NCI-H345 treated with DMSO at 0.1 percent for 48 hours (cell line): Measurements from ENCODE around the gene SPRYD4.
"Not testable (repeated sequence)": the region's sequence is repeated elsewhere in the genome, so short reads cannot be mapped to it uniquely, and the experiment has no call there.

ENCODE experiments used
- DNase-seq: peaks from one replicate; lab custom pipeline; 2025; ENCODE audit not compliant: unreplicated experiment; lab: John Stamatoyannopoulos, UW

SPRYD4 gene

GRCh38 chr12:56468216-56469006 is at the start of gene SPRYD4:
SPRYD4 (plus strand) TSS chr12:56468578; CDS start chr12:56468592, 14 bp downstream.
- peak; percentile 74 for DNase-seq

GRCh38 chr12:56420411-56420810 is 48.0 kb upstream of the SPRYD4 start:
- no peak for DNase-seq

- DNase-seq = no peak
These were observed 43.2 kb upstream of the SPRYD4 start for GRCh38 chr12:56425193-56425592.

- DNase-seq = no peak
These were observed 42.4 kb upstream of the SPRYD4 start for GRCh38 chr12:56425940-56426438.

GRCh38 chr12:56431288-56431687 is 37.1 kb upstream of the SPRYD4 start:
- DNase-seq = no peak

- no peak for DNase-seq
These were observed 36.5 kb upstream of the SPRYD4 start for GRCh38 chr12:56431850-56432249.

- DNase-seq = no peak
These were observed 33.5 kb upstream of the SPRYD4 start for GRCh38 chr12:56434828-56435227.

- no peak for DNase-seq
These were observed 30.8 kb upstream of the SPRYD4 start for GRCh38 chr12:56437430-56438176.

- DNase-seq = not testable (repeated sequence)
These were observed 25.2 kb upstream of the SPRYD4 start for GRCh38 chr12:56443208-56443607.

GRCh38 chr12:56448860-56449621 is 19.3 kb upstream of the SPRYD4 start, which contains the start of gene TIMELESS:
TIMELESS (minus strand) TSS chr12:56449426; CDS start chr12:56434170, 15,256 bp downstream.
- DNase-seq = peak; percentile 80

- DNase-seq = no peak
These were observed 18.8 kb upstream of the SPRYD4 start for GRCh38 chr12:56449622-56449984.

- no peak for DNase-seq
These were observed 18.1 kb upstream of the SPRYD4 start for GRCh38 chr12:56450241-56450640.

GRCh38 chr12:56451147-56451546 is 17.2 kb upstream of the SPRYD4 start:
- no peak for DNase-seq

GRCh38 chr12:56454557-56454956 is 13.8 kb upstream of the SPRYD4 start, which contains the start of gene MIP:
MIP (minus strand) TSS chr12:56454657; CDS start chr12:56454613, 44 bp downstream.
- DNase-seq = no peak

GRCh38 chr12:56457817-56458216 is 10.6 kb upstream of the SPRYD4 start:
- DNase-seq = no peak

GRCh38 chr12:56461235-56462159 is 6.9 kb upstream of the SPRYD4 start:
- no peak for DNase-seq

- no peak for DNase-seq
These were observed 5.8 kb upstream of the SPRYD4 start for GRCh38 chr12:56462565-56462964.

GRCh38 chr12:56469007-56469930 is 891 bp downstream of the SPRYD4 start:
- DNase-seq = no peak

- DNase-seq = no peak
These were observed 6.0 kb downstream of the SPRYD4 start for GRCh38 chr12:56474389-56474788.
